Endothelial cell of umbilical vein (primary cell): ENCODE measurements around the gene CEP72.

Experiments used
- JUN ChIP-seq: IDR thresholded peaks from 2 replicates; pipeline ENCODE4 v1.6.1; 2011; ENCODE audit warnings: borderline replicate concordance, low read depth; ENCODE audit not compliant: insufficient read length, insufficient read depth
- MAX ChIP-seq: IDR thresholded peaks from 2 replicates; pipeline ENCODE4 v1.6.1; 2011; ENCODE audit not compliant: insufficient read depth, insufficient read length
- POLR2AphosphoS5 ChIP-seq: IDR thresholded peaks from 2 replicates; pipeline ENCODE4 v1.6.1; 2012; ENCODE audit warnings: low read depth, mild to moderate bottlenecking, control low read depth, low read length, moderate library complexity; ENCODE audit not compliant: insufficient read depth
- TF ChIP-seq, protein P1 (sequence below), 2 donors: IDR thresholded peaks; 1 replicate in 1 of 2; 2 replicates in 1 of 2; pipeline ENCODE4 v1.5.1; 2011; ENCODE audit warnings: low read length in 2 of 2, mild to moderate bottlenecking in 2 of 2, moderate library complexity in 2 of 2, control low read depth in 1 of 2, inconsistent platforms in 1 of 2, low read depth in 1 of 2; ENCODE audit not compliant: insufficient read depth in 1 of 2; ENCODE audit errors: extremely low read depth in 1 of 2

DNA sequence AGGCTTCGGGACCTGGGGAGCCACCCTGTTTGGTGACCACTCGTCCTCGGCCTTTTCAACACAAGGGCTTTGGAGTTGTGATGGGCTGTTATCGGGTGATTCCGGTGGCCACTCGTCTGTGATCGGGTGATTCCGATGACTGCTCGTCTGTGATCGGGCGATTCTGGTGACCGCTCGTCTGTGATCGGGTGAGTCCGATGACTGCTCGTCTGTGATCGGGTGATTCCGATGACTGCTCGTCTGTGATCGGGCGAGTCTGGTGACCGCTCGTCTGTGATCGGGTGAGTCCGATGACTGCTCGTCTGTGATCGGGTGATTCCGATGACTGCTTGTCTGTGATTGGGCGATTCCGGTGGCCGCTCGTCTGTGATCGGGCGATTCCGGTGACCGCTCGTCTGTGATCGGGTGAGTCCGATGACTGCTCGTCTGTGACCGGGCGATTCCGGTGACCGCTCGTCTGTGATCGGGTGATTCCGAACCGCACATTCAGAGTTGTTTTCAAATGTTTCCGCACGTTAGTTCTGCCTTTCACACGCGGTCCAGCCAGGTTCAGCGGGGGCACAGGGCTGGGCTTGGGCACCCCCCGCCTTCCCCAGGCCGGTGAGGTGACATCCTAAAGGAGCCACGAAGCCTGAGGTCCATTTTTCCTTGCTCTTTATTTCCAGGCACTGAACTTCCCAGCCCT lies 50.8 kb downstream of the CEP72 start:
- TF ChIP-seq, protein P1, sequence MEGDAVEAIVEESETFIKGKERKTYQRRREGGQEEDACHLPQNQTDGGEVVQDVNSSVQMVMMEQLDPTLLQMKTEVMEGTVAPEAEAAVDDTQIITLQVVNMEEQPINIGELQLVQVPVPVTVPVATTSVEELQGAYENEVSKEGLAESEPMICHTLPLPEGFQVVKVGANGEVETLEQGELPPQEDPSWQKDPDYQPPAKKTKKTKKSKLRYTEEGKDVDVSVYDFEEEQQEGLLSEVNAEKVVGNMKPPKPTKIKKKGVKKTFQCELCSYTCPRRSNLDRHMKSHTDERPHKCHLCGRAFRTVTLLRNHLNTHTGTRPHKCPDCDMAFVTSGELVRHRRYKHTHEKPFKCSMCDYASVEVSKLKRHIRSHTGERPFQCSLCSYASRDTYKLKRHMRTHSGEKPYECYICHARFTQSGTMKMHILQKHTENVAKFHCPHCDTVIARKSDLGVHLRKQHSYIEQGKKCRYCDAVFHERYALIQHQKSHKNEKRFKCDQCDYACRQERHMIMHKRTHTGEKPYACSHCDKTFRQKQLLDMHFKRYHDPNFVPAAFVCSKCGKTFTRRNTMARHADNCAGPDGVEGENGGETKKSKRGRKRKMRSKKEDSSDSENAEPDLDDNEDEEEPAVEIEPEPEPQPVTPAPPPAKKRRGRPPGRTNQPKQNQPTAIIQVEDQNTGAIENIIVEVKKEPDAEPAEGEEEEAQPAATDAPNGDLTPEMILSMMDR (IDR thresholded peaks at IDR 0.05; ENCODE audit: extremely low read depth in 1 of 2, insufficient read depth in 1 of 2, low read depth in 1 of 2, low read length in 2 of 2), result no peak
- TF ChIP-seq JUN, result no peak
- TF ChIP-seq POLR2AphosphoS5, result no peak
- no peak for TF ChIP-seq MAX
